Measurements from ENCODE around the gene NRM. TPM values are rescaled to one million over a fixed set of nuclear protein-coding genes. Genes with fewer than 3 reads are reported as not detected.
A peak's percentile ranks its signal among the peaks of the same experiment; 100 is the strongest.

NRM gene
- total and polyA plus RNA-seq, 2 of the 13 experiments (the other 11 are each of a cell fraction or from before 2014, with no cell fraction given), result 12.5 to 16.0 TPM

DNA sequence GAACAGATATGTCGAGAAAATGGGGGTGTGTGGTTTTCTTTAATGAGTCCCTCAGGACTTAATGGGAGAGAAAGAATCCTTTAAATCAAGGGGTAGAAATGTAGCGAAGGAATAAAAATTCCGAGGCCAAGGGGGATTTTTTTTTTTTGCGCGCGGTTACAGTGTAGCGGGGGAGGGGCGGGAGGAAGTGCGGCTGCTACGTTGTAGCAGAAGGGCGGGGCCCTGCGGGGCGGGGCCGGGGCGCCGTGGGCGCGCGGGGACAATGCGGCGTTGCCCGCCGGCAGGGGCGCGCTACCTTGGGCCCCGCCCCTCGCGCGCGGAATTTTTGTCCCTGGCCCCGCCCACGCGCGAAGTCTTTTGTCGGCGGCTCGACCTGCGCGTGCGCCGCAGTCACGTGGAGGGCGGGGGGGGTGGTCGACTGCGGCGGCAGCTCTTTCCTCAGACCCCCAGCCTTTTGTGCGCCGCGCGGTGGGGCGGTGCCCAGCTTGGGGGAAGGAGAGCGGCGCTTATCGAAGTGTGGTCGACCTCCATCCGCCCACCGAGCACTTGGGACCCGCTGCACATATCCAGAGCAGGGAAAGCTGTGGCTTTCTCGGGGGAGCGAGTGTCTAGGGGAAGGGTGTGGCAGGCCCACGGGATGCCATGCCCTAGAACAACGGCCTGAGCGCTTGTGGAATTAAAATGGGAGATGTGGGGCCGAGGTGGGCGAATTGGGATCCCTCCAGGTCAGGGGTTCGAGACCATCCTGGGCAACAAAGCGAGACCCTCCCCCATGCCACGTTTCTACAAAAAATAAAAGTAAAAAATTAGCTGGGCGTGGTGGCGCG lies 30.6 kb upstream of the NRM start (continued):
- no peak; the same call in 1 of the 2 replicates for TF ChIP-seq NRL (CRISPR knock-in tag; IDR thresholded peaks at IDR 0.05; ENCODE audit: borderline replicate concordance)
- TF ChIP-seq MAZ (IDR thresholded peaks at IDR 0.05; ENCODE audit: borderline replicate concordance, low read depth, low read length), result peak; percentile 95
- TF ChIP-seq MAZ (CRISPR knock-in tag; IDR thresholded peaks at IDR 0.05; ENCODE audit: low read depth), result peak; percentile 96
- TF ChIP-seq ELF1 (CRISPR knock-in tag; IDR thresholded peaks at IDR 0.05), result peak; percentile 45
- no peak for TF ChIP-seq ZNF569 (CRISPR knock-in tag; IDR thresholded peaks at IDR 0.05; ENCODE audit: borderline replicate concordance)
- TF ChIP-seq, protein P1, sequence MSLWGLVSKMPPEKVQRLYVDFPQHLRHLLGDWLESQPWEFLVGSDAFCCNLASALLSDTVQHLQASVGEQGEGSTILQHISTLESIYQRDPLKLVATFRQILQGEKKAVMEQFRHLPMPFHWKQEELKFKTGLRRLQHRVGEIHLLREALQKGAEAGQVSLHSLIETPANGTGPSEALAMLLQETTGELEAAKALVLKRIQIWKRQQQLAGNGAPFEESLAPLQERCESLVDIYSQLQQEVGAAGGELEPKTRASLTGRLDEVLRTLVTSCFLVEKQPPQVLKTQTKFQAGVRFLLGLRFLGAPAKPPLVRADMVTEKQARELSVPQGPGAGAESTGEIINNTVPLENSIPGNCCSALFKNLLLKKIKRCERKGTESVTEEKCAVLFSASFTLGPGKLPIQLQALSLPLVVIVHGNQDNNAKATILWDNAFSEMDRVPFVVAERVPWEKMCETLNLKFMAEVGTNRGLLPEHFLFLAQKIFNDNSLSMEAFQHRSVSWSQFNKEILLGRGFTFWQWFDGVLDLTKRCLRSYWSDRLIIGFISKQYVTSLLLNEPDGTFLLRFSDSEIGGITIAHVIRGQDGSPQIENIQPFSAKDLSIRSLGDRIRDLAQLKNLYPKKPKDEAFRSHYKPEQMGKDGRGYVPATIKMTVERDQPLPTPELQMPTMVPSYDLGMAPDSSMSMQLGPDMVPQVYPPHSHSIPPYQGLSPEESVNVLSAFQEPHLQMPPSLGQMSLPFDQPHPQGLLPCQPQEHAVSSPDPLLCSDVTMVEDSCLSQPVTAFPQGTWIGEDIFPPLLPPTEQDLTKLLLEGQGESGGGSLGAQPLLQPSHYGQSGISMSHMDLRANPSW (CRISPR knock-in tag; IDR thresholded peaks at IDR 0.05; ENCODE audit: borderline replicate concordance), result no peak
- TF ChIP-seq, protein P2, sequence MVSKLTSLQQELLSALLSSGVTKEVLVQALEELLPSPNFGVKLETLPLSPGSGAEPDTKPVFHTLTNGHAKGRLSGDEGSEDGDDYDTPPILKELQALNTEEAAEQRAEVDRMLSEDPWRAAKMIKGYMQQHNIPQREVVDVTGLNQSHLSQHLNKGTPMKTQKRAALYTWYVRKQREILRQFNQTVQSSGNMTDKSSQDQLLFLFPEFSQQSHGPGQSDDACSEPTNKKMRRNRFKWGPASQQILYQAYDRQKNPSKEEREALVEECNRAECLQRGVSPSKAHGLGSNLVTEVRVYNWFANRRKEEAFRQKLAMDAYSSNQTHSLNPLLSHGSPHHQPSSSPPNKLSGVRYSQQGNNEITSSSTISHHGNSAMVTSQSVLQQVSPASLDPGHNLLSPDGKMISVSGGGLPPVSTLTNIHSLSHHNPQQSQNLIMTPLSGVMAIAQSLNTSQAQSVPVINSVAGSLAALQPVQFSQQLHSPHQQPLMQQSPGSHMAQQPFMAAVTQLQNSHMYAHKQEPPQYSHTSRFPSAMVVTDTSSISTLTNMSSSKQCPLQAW (CRISPR knock-in tag; IDR thresholded peaks at IDR 0.05), result peak; percentile 57; the same call in 1 of the 2 replicates
- TF ChIP-seq ZNF562 (CRISPR knock-in tag; IDR thresholded peaks at IDR 0.05; ENCODE audit: borderline replicate concordance), result no peak
- no peak for TF ChIP-seq HNF4A (CRISPR knock-in tag; IDR thresholded peaks at IDR 0.05)
- TF ChIP-seq, protein P3, sequence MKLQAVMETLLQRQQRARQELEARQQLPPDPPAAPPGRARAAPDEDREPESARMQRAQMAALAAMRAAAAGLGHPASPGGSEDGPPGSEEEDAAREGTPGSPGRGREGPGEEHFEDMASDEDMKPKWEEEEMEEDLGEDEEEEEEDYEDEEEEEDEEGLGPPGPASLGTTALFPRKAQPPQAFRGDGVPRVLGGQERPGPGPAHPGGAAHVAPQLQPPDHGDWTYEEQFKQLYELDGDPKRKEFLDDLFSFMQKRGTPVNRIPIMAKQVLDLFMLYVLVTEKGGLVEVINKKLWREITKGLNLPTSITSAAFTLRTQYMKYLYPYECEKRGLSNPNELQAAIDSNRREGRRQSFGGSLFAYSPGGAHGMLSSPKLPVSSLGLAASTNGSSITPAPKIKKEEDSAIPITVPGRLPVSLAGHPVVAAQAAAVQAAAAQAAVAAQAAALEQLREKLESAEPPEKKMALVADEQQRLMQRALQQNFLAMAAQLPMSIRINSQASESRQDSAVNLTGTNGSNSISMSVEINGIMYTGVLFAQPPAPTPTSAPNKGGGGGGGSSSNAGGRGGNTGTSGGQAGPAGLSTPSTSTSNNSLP (IDR thresholded peaks at IDR 0.05; ENCODE audit: low read depth, low read length), result peak; percentile 35; the same call in 1 of the 2 replicates
- TF ChIP-seq SP1 (IDR thresholded peaks at IDR 0.05), result no peak
- TF ChIP-seq SP1 (CRISPR knock-in tag; IDR thresholded peaks at IDR 0.05), result peak; percentile 92
- no peak for TF ChIP-seq PAXIP1 (CRISPR knock-in tag; conservative IDR thresholded peaks at IDR 0.05)
- no peak for TF ChIP-seq NFE2 (CRISPR knock-in tag; IDR thresholded peaks at IDR 0.05)
- TF ChIP-seq SNAPC2 (CRISPR knock-in tag; IDR thresholded peaks at IDR 0.05), result no peak
- TF ChIP-seq, protein P4, sequence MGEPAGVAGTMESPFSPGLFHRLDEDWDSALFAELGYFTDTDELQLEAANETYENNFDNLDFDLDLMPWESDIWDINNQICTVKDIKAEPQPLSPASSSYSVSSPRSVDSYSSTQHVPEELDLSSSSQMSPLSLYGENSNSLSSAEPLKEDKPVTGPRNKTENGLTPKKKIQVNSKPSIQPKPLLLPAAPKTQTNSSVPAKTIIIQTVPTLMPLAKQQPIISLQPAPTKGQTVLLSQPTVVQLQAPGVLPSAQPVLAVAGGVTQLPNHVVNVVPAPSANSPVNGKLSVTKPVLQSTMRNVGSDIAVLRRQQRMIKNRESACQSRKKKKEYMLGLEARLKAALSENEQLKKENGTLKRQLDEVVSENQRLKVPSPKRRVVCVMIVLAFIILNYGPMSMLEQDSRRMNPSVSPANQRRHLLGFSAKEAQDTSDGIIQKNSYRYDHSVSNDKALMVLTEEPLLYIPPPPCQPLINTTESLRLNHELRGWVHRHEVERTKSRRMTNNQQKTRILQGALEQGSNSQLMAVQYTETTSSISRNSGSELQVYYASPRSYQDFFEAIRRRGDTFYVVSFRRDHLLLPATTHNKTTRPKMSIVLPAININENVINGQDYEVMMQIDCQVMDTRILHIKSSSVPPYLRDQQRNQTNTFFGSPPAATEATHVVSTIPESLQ (CRISPR knock-in tag; conservative IDR thresholded peaks at IDR 0.05), result no peak
- no peak for TF ChIP-seq ZNF780A (CRISPR knock-in tag; IDR thresholded peaks at IDR 0.05)

All from HepG2 (cell line).